Right atrium auricular region (tissue), 2 donors: ENCODE measurements around the gene ERICH6. TPM values are rescaled to one million over a fixed set of nuclear protein-coding genes. Genes with fewer than 3 reads are reported as not detected.

Source experiments
- DNase-seq: peaks from one replicate; pipeline ENCODE4 v3.0.0-alpha.2; 2019; ENCODE audit warnings: low spot score
- H3K27ac ChIP-seq, 2 donors: fragments of 200-600 bp; sonication (generic); 1 replicate in 1 of 2; 2 replicates in 1 of 2; pipeline ENCODE4 v1.5.1; 2016 to 2019
- H3K27me3 ChIP-seq, 2 donors: fragments of 200-600 bp; sonication (generic); one replicate each; pipeline versions ENCODE4 v1.5.1 to v1.6.0; 2017 to 2019
- H3K36me3 ChIP-seq: fragments of 200-600 bp; sonication (generic); one replicate; pipeline ENCODE4 v1.5.1; 2016
- H3K4me1 ChIP-seq, 2 donors: fragments of 200-600 bp; sonication (generic); one replicate each; pipeline versions ENCODE4 v1.5.1 to v1.6.0; 2017 to 2019
- H3K4me3 ChIP-seq, 2 donors: fragments of 200-600 bp; sonication (generic); 1 replicate in 1 of 2; 2 replicates in 1 of 2; pipeline ENCODE4 v1.5.1; 2017 to 2019; ENCODE audit warnings: mild to moderate bottlenecking in 1 of 2, moderate library complexity in 1 of 2
- H3K9me3 ChIP-seq, 2 donors: fragments of 200-600 bp; sonication (generic); one replicate each; pipeline ENCODE4 v1.5.1; 2019
- CTCF ChIP-seq, 2 donors: fragments of 200-600 bp; sonication (generic); IDR thresholded peaks; one replicate each; pipeline ENCODE4 v1.5.1; 2019; ENCODE audit warnings: antibody characterized with exemption in 2 of 2
- total RNA-seq, 2 donors: library from RNA; depleted of rRNA; stranded (reverse); fragments of >200 nt; gene quantifications; one replicate each; pipeline ENCODE4 v1.1.0, GENCODE V29; 2016

The ERICH6 gene
- total RNA-seq, 2 donors from 2014 or later: not detected

GRCh38 chr3:150742679-150743078 lies 39.0 kb upstream of the ERICH6 start:
- no peak for TF ChIP-seq CTCF (IDR thresholded peaks at IDR 0.05)
- H3K9me3 ChIP-seq: no peaks in the 10 kb centered on the region
- H3K27me3 ChIP-seq: no peaks in the 10 kb centered on the region
- peaks cover 0 to 38% of the 10 kb centered on the region in 2 donors for H3K4me1 ChIP-seq
- DNase-seq: no peak
- peaks cover 9% of the 10 kb centered on the region for H3K36me3 ChIP-seq
- no peak overlapping the region for H3K27ac ChIP-seq
- H3K4me3 ChIP-seq: no peak overlapping the region

GRCh38 chr3:150742141-150742523 lies 38.4 kb upstream of the ERICH6 start:
- DNase-seq: no peak
- H3K4me3 ChIP-seq: no peak overlapping the region
- H3K27ac ChIP-seq: no peak overlapping the region
- H3K36me3 ChIP-seq: peaks cover 9% of the 10 kb centered on the region
- no peaks in the 10 kb centered on the region for H3K9me3 ChIP-seq
- no peaks in the 10 kb centered on the region for H3K27me3 ChIP-seq
- H3K4me1 ChIP-seq: peaks cover 0 to 41% of the 10 kb centered on the region in 2 donors
- no peak for TF ChIP-seq CTCF (IDR thresholded peaks at IDR 0.05)

- peaks cover 0 to 36% of the 10 kb centered on the region in 2 donors for H3K4me1 ChIP-seq
- H3K27me3 ChIP-seq: no peaks in the 10 kb centered on the region
- DNase-seq: no peak
- H3K9me3 ChIP-seq: no peaks in the 10 kb centered on the region
- H3K27ac ChIP-seq: no peak overlapping the region
- H3K36me3 ChIP-seq: peaks cover 9% of the 10 kb centered on the region
- TF ChIP-seq CTCF (IDR thresholded peaks at IDR 0.05): no peak
- no peak overlapping the region for H3K4me3 ChIP-seq
Observed at GRCh38 chr3:150741497-150742140, 37.9 kb upstream of the ERICH6 start.

GRCh38 chr3:150740733-150741496 lies 37.2 kb upstream of the ERICH6 start:
- TF ChIP-seq CTCF (IDR thresholded peaks at IDR 0.05): no peak
- H3K4me1 ChIP-seq: peaks cover 0 to 31% of the 10 kb centered on the region in 2 donors
- H3K36me3 ChIP-seq: peaks cover 9% of the 10 kb centered on the region
- H3K9me3 ChIP-seq: no peaks in the 10 kb centered on the region
- H3K4me3 ChIP-seq: no peak overlapping the region
- no peaks in the 10 kb centered on the region for H3K27me3 ChIP-seq
- no peak for DNase-seq
- no peak overlapping the region for H3K27ac ChIP-seq

- Histone ChIP-seq H3K4me3 (no peak overlapping the region), H3K9me3 (no peaks in the 10 kb centered on the region), H3K4me1 (peaks cover 0 to 31% of the 10 kb centered on the region in 2 donors), H3K27me3 (no peaks in the 10 kb centered on the region), H3K27ac (no peak overlapping the region), H3K36me3 (peaks cover 9% of the 10 kb centered on the region)
- no peak for DNase-seq
- no peak for TF ChIP-seq CTCF (IDR thresholded peaks at IDR 0.05)
Observed at GRCh38 chr3:150739877-150740645, 36.3 kb upstream of the ERICH6 start.
